ENCODE data around the gene PPTC7.
"Not testable (repeated sequence)": the region's sequence is repeated elsewhere in the genome, so short reads cannot be mapped to it uniquely, and the experiment has no call there.

The PPTC7 gene

DNA sequence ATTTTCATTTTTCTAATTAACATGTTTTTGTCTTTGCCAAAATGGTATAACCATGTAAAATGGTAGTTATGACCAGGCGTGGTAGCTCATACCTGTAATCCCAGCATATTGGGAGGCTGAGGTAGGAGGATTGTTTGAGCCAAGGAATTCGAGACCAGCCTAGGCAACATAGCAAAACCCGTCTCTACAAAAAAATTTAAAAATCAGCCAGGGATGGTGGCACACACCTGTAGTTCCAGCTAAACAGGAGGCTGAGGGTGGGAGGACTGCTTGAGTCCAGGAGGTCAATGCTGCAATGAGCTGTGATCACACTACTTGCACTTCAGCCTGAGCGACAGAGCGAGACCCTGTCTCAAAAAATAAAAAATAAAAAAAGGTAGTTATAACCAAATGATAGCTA lies 23.1 kb downstream of the PPTC7 start:
- FAIRE-seq: no peak

GRCh38 chr12:110558945-110559344 lies 24.2 kb downstream of the PPTC7 start:
- FAIRE-seq: not testable (repeated sequence)

- FAIRE-seq: no peak
These were observed 25.8 kb downstream of the PPTC7 start for GRCh38 chr12:110557300-110557699.

- no peak for FAIRE-seq
These were observed 26.4 kb downstream of the PPTC7 start for GRCh38 chr12:110556705-110557104.

- FAIRE-seq: no peak
These were observed 27.3 kb downstream of the PPTC7 start for GRCh38 chr12:110555577-110556406.

GRCh38 chr12:110554184-110554583 lies 28.9 kb downstream of the PPTC7 start:
- FAIRE-seq: no peak

- FAIRE-seq: no peak
These were observed 32.1 kb downstream of the PPTC7 start for GRCh38 chr12:110550981-110551380.

DNA sequence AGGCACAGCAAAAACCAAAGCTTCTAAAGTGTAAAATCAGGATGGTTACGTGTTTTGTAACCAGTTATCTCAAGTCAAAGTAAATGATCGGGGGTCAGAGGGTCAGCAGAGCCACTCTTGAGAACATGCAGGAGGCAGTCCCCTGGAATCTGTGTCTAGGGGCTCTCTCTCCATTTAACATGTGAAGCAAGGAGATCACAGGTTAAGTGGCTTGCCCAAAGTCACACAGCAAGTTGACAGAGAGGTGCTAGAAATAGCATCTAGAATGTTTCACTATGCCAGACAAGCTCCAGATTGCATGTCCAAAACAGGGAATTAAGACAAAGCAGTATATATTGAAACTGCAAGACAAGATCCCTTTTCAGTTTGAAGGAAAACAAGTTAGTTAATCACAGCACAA lies 33.4 kb downstream of the PPTC7 start:
- FAIRE-seq: no peak

DNA sequence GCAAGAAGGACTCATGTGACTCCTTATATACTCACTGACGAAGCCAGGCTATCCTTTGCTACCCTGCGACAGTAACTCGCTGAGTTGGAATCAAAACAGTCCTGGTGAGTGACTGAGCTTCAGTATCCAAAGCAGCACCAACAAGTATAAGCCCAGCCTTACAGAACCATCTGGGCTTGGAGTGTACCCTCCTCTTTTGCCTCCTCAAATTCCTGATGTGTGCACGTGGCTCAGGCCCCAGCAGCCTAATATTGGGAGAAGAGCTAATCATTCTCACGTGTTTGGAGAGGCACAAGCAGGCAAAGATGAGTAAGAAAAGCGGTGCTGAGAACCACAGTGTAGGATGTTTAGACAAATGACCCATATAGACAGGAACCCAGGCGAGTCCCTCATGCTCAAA lies 34.4 kb downstream of the PPTC7 start:
- no peak for FAIRE-seq

DNA sequence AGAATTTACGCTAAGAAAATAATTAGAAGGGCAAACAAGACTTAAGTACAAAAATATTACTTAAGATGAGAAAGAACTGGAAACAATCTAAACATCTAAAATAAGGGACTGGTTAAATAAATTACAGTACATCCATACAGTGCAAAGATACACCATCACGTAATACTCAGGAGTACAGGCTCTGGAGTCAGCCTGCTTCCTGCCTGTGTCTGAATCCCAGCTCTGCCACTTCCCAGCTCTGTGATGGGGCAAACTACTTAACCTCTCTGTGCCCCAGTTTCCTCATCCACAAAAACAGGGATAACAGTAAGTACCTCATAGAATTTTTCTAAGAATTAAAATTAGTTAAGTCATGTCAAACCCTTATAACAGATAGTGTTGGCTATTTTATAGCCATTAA lies 36.0 kb downstream of the PPTC7 start:
- no peak for FAIRE-seq

DNA sequence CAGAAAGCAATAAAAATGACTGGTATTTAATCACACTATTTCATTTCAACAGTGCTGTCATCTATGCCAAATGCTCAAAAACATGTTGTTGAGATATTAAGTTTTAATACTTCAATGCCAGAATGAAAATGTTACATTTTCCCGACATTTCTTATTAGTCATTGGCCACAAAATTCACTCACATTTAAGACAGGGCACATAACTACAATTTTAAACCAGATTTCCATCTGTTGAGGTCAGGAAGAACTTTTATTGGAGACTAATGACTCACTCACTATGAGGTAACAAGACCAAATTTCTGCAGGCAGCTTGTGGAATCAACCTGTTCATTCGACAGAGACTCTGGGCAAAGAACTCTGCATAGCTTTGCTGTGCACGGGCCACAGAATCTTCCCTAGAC lies 36.8 kb downstream of the PPTC7 start:
- FAIRE-seq: no peak

DNA sequence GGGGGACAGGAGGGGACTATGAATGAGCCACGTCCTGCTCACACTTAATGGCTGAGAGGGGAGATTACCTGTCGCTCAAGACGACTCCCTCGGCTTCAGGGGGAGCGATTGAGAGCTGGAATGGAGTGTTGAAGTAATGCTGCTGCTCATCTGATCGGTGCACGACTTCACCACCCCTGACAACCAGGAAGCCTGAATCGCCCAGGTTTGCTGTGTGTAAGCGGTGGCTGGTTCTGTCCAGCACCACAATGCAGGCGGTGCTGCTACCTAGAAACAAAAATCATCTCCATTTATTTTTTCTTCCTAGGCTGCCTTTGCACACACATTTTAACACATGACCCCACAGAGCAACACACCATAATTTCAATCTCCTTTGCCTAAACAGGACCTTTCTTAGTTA lies 37.3 kb downstream of the PPTC7 start:
- FAIRE-seq: no peak

DNA sequence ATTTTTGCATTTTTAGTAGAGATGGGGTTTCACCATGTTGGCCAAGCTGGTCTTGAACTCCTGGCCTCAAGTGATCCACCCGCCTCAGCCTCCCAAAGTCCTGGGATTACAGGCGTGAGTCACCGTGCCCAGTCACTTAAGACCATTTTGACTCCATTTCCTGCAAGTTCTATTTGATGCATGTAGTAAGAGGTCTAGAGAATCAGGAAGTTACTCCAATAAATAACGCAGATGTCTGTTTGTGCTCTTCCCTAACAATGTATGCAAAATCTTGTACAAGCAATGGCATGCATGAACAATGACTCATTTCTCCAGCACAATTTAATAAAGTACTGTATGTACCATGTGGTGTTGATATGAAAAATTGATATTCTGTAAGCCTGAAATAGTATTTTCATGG lies 37.9 kb downstream of the PPTC7 start:
- not testable (repeated sequence) for FAIRE-seq

DNA sequence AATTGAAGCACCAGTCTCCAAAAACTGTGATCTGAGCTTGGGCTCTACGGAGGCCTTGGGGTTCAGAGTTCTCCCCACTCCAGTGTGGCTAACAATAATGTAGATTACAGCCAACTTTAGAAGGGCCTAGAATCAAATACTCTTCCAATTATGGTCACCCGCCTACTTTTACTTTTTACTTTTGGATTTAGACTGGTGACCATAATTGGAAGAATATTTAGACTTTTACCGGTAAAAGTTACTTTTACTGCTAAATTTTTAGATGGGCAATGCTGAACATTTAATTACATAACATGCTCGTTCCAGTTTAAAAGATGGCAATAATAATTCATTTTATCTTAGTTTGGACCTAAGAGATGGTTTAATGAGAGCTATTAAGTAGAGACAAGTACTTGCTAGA lies 39.2 kb downstream of the PPTC7 start:
- FAIRE-seq: no peak

DNA sequence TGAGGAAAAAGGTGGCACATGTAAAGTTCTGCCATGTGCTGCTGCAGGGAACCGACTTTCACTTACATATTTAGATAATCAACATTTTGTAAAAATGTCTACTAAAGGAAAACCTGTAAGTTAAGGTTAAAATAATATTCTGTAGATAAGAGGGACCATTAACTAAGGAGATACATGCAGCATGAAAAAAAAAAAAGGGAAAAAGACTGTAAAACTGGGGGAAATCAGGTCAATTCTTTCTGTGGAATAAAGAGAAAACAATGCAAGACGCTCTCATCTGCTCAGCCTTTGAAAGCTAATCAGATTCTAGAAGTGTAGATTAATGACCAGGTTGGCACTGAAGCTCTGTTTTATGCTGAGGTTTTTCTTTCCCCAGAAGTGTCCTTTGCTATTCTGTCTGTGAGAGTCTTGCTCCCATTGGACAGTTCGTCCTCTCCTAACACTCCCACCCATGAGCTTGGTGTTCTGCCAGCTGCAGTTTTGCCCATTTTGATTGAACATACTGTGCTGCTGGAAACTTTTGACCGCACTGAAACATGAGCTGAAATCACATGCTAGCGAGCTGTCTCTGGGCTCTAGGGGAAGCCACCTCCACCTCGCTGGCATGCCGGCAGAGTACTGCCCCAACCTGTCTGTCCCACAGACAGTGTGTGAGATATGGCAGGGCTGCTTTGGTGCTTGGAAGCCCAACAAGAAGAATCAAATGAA lies 39.7 kb downstream of the PPTC7 start:
- FAIRE-seq: no peak

- FAIRE-seq: no peak
These were observed 43.1 kb downstream of the PPTC7 start for GRCh38 chr12:110540048-110540447.

- FAIRE-seq: no peak
These were observed 44.1 kb downstream of the PPTC7 start for GRCh38 chr12:110538869-110539622.

GRCh38 chr12:110537605-110538409 lies 45.3 kb downstream of the PPTC7 start:
- no peak for FAIRE-seq

- no peak for FAIRE-seq
These were observed 46.1 kb downstream of the PPTC7 start for GRCh38 chr12:110536834-110537604.

DNA sequence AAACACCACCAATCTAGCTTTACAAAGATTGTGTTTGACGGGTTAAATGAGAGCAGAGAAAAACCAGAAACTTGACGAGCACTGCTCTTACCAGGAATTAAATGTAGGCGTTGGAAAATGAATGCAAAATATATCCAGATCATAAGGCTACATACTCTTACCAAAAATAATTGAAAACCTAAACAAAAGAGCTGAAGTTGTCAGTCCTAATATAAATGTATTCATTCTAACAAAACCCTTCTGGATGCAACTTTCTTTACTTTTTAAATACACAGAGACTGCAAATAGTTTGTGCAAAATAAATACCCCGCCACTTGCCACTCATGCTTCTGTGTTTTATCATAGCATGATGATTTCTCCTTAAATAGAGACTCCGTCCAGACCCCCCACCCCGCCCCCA lies 48.3 kb downstream of the PPTC7 start:
- no peak for FAIRE-seq

DNA sequence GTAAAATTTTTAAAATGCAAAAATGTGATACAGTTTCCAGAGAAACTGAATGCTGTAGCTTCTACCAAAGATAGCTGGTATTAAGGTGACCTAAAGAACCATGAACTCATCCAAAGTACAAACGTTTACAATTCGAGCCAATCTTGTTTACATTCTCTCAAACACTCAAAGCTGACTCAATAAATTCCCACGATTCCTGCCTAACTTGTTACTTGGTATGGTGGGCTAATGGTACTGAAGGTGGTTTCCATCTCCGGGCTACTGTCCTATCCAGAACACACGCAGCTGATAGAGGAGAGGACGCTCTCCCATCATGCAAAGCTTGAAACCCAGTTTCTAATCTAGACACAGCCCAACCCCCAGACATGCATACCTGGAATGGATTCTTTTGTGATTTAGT lies 49.5 kb downstream of the PPTC7 start:
- FAIRE-seq: no peak

DNA sequence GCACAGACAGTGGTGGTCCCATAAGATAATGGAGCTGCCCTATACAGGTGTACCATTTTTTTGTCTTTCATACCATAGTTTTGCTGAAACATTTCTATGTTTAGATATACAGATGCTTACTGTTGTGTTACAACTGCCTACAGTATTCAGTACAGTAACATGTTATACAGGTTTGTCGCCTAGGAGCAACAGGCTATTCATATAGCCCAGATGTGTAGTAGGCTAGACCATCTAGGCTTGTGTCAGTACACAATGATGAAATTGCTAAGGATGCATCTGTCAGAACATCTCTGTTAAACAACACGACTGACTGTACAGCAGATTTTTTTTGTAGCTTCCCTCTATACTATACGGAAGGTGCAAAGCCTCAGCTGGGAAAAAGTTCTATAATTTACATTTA lies 50.5 kb downstream of the PPTC7 start:
- FAIRE-seq: no peak
